ENCODE measurements around the gene USP13.

DNA sequence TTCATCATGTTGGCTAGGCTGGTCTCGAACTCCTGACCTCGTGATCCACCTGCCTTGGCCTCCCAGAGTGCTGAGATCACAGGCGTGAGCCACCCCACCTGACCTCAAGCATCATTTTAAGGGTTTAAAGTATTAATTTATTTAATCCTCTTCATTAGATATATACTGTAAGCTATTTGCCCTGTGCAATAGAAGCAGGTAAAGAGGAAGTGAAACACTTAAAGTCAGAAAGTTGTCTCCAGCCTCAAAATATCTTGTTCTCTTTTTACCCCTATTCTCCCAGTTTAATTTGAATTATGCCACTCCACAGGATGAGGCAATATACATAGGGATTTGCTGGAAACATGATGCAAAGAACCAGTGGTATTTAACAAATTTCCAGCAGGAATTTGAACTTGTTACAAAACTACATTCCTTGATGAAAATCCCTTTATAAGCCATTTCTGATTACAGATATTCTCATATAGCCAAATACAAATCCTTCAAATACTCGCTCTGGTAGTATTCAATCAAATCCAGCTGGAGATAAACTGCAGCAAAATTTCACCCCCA, 46.2 kb upstream of the USP13 start:
- TF ChIP-seq, protein P1, sequence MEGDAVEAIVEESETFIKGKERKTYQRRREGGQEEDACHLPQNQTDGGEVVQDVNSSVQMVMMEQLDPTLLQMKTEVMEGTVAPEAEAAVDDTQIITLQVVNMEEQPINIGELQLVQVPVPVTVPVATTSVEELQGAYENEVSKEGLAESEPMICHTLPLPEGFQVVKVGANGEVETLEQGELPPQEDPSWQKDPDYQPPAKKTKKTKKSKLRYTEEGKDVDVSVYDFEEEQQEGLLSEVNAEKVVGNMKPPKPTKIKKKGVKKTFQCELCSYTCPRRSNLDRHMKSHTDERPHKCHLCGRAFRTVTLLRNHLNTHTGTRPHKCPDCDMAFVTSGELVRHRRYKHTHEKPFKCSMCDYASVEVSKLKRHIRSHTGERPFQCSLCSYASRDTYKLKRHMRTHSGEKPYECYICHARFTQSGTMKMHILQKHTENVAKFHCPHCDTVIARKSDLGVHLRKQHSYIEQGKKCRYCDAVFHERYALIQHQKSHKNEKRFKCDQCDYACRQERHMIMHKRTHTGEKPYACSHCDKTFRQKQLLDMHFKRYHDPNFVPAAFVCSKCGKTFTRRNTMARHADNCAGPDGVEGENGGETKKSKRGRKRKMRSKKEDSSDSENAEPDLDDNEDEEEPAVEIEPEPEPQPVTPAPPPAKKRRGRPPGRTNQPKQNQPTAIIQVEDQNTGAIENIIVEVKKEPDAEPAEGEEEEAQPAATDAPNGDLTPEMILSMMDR (IDR thresholded peaks at IDR 0.05; ENCODE audit: low read depth, low read length), result no peak
- no peak for TF ChIP-seq POLR2A (IDR thresholded peaks at IDR 0.05; ENCODE audit: extremely low read depth, insufficient read length)
- TF ChIP-seq, protein P2, sequence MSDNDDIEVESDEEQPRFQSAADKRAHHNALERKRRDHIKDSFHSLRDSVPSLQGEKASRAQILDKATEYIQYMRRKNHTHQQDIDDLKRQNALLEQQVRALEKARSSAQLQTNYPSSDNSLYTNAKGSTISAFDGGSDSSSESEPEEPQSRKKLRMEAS (IDR thresholded peaks at IDR 0.05; ENCODE audit: low read depth, low read length), result no peak

Data from NB4 (cell line).